ENCODE results near the gene P2RX7. TPM values are rescaled to one million over a fixed set of nuclear protein-coding genes. Genes with fewer than 3 reads are reported as not detected.

Gene P2RX7
- total RNA-seq = 10 to 100 TPM in 1 of 3 donors, 1 to 10 TPM in 2; 1.0 to 10.9 (median 1.4) TPM
- long read RNA-seq, donor 1, full-length matches to known transcripts = 2 of 4 reads
- long read RNA-seq, donor 1, partial matches to known transcripts = 2 of 4 reads
- long read RNA-seq, donor 1, other reads (novel, unspliced or antisense) = 0 of 4 reads
- long read RNA-seq, donor 2, partial matches to known transcripts = 0 of 1 reads
- long read RNA-seq, donor 2, other reads (novel, unspliced or antisense) = 1 of 1 reads

DNA sequence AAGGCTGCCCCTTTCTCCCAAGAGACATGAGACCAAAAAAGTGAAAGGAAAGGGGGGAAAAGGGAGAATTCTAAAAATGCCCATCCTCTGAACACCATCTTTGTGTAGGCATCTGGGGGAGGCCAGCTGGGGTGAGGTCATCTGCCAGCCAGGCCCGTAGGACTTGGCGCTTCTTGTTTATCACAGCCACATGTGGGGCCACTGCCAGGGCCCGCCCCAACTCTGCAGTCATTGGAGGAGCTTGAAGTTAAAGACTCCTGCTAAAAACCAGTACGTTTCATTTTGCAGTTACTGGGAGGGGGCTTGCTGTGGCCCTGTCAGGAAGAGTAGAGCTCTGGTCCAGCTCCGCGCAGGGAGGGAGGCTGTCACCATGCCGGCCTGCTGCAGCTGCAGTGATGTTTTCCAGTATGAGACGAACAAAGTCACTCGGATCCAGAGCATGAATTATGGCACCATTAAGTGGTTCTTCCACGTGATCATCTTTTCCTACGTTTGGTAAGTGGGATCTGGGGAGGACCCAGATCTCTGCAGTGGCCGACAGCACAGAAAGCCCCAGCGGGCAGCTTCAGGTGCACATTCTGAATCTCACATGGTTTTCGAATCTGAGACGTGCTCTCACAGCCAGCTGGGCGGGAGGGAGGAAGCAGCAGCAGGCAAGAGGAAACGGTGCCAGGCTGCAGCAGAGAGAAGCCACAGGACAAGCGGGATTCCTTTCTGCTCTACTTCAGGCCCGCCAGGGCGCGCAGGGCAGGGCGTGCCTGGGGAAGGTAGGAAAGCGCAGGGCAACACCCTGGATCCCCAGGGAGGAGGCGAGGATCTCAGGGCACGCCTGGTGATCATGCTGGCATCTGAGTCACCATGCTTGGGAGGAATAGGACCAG lies at the start of gene P2RX7:
P2RX7 (plus strand) TSS at position 276 of the 881 bp plus-strand sequence; CDS start at position 371, 95 bp downstream.
- ATAC-seq = peak; percentile 93
- peak; percentile 75 to 85 (median 85) for DNase-seq
- Histone ChIP-seq H3K9me3 (no peaks in the 10 kb centered on the region), H3K4me1 (ENCODE audit: low read depth) (peaks cover 17% of the 10 kb centered on the region), H3K36me3 (ENCODE audit: low read depth) (no peaks in the 10 kb centered on the region), H3K4me3 (no peak within 1 kb of the TSS)
- intact Hi-C loops (cut with DNase I, micrococcal nuclease) = no loop called here
- TF ChIP-seq, protein P1, sequence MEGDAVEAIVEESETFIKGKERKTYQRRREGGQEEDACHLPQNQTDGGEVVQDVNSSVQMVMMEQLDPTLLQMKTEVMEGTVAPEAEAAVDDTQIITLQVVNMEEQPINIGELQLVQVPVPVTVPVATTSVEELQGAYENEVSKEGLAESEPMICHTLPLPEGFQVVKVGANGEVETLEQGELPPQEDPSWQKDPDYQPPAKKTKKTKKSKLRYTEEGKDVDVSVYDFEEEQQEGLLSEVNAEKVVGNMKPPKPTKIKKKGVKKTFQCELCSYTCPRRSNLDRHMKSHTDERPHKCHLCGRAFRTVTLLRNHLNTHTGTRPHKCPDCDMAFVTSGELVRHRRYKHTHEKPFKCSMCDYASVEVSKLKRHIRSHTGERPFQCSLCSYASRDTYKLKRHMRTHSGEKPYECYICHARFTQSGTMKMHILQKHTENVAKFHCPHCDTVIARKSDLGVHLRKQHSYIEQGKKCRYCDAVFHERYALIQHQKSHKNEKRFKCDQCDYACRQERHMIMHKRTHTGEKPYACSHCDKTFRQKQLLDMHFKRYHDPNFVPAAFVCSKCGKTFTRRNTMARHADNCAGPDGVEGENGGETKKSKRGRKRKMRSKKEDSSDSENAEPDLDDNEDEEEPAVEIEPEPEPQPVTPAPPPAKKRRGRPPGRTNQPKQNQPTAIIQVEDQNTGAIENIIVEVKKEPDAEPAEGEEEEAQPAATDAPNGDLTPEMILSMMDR (IDR thresholded peaks at IDR 0.05) = no peak

DNA sequence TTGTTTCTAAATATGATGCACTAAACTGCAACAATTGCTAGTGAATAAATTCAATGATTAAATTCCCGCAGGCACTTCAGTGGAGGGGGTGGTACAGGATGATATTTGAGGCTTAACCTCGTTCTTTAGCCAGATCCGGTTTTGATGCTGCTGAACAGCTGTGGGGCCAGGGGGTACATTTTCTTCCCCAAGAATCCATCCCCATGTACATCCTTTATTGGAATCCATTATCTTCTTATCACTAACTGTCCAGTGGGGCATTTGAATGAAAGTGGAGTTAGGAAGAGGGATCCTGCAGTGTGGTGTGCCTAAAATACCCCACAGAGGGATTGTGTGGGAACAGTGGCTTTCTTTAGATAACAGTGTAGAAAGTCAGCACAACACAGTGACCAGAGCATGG lies 48.4 kb upstream of the P2RX7 start:
- Histone ChIP-seq H3K4me3 (no peak overlapping the region), H3K36me3 (ENCODE audit: low read depth) (no peaks in the 10 kb centered on the region), H3K9me3 (no peaks in the 10 kb centered on the region), H3K4me1 (ENCODE audit: low read depth) (no peaks in the 10 kb centered on the region)
- no peak for DNase-seq
- intact Hi-C loops (cut with DNase I, micrococcal nuclease) = no loop called here
- TF ChIP-seq, protein P1 (IDR thresholded peaks at IDR 0.05) = no peak
- ATAC-seq = no peak

DNA sequence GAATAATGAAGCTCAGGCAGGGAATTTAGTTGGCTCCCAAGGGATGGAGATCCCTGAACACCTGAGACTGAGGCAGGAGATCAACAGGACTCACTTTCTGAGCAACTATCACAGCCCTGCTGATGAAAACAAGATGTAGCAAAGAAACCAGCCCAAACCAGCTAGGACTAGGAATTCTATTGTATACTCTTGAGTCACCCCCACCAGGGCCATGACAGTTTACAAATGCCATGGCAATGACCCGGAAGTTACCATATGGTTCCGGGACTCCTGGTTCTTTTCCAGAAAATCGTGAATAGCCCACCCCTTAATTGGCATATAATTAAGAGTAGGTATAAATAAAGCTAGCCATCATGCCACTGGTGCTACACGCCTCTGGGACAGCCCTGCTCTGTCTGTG lies 47.6 kb upstream of the P2RX7 start:
- DNase-seq (no peak), ATAC-seq (no peak)
- H3K9me3 ChIP-seq = no peaks in the 10 kb centered on the region
- TF ChIP-seq, protein P1 (IDR thresholded peaks at IDR 0.05) = no peak
- H3K4me1 ChIP-seq (ENCODE audit: low read depth) = no peaks in the 10 kb centered on the region
- H3K4me3 ChIP-seq = no peak overlapping the region
- intact Hi-C loops (cut with DNase I, micrococcal nuclease) = no loop called here
- no peaks in the 10 kb centered on the region for H3K36me3 ChIP-seq (ENCODE audit: low read depth)

DNA sequence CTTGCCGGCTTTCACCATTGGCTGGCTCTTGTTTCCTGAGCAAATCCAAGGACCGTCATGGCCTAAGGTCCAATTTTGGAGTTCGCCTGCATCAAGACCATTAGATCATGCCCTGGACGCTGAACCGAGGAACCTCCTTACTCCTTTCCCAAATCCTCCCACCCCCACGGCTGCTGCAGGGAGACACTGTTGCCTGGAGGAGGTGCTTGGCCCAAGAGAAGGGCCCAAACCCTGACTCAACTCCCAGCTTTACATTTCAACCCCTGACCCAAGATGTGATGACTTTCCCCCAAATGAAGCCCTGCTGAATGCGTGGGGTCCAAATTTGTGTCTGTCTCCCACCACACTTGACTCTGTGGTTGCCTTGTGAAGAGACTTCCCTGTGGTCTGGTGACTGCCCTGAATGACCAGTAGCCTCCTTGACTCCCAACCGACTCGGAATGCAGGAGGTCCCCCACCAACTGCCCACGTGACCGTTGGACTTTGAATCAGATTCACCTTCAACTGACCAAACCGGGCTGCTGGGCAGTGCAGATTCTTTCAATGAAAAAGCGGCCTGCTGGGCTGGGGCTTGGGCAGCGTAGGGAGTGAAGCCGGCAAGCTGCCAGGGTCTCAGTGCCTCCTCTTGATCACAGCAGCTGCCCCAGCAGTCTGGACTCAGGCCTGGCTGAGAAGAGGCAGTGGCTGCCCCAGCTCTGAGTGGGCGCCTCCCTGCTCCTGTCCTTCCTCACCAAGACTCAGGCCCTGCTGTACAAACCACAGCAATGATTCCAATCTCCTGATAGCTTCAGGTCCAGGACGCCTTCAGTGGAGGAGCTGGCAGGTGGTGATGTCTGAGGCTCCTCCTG lies 46.9 kb upstream of the P2RX7 start:
- H3K9me3 ChIP-seq = no peaks in the 10 kb centered on the region
- H3K4me3 ChIP-seq = no peak overlapping the region
- TF ChIP-seq, protein P1 (IDR thresholded peaks at IDR 0.05) = no peak
- intact Hi-C loops (cut with DNase I, micrococcal nuclease) = no loop called here
- ATAC-seq (no peak), DNase-seq (no peak)
- H3K4me1 ChIP-seq (ENCODE audit: low read depth) = no peaks in the 10 kb centered on the region
- no peaks in the 10 kb centered on the region for H3K36me3 ChIP-seq (ENCODE audit: low read depth)

DNA sequence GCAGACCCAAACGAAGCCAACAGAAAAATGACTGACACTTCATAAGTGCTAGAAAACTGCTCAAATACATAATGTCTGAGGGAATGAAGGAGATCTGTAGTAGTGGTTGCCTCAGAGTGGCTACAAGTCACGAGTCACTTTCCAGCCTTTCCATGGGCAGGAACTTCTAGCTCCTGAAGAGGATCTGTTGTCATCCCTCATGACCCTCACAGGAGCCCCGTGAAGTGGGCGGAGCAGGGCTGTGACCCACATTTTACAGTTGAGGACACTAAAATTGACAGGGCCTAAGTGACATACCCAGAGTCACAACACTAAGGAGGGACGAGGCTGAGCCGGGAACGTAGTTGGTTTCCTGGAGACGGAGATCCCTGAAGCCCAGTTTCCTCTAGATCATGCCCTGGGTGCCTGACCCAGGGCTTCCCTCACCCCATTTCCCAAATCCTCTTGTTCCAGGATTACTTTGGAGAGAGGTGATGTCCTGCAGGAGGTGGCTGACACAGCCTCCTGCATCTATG lies 45.8 kb upstream of the P2RX7 start:
- H3K36me3 ChIP-seq (ENCODE audit: low read depth) = no peaks in the 10 kb centered on the region
- TF ChIP-seq, protein P1 (IDR thresholded peaks at IDR 0.05) = no peak
- no peaks in the 10 kb centered on the region for H3K9me3 ChIP-seq
- no peaks in the 10 kb centered on the region for H3K4me1 ChIP-seq (ENCODE audit: low read depth)
- H3K4me3 ChIP-seq = no peak overlapping the region
- intact Hi-C loops (cut with DNase I, micrococcal nuclease) = no loop called here
- ATAC-seq = no peak
- no peak for DNase-seq
